Hematopoietic multipotent progenitor cell treated with erythropoietin and hydrocortisone succinate and interleukin-3 and kit ligand, for 8 days (in vitro differentiated cells): Measurements from ENCODE around the gene VPS8.
"Not testable (repeated sequence)": the region's sequence is repeated elsewhere in the genome, so short reads cannot be mapped to it uniquely, and the experiment has no call there.

ENCODE experiments used
- DNase-seq: peaks from one replicate; pipeline ENCODE4 v3.0.0-alpha.2; 2015

The VPS8 gene

GRCh38 chr3:184927796-184928315, 115.9 kb downstream of the VPS8 start:
- no peak for DNase-seq

DNA sequence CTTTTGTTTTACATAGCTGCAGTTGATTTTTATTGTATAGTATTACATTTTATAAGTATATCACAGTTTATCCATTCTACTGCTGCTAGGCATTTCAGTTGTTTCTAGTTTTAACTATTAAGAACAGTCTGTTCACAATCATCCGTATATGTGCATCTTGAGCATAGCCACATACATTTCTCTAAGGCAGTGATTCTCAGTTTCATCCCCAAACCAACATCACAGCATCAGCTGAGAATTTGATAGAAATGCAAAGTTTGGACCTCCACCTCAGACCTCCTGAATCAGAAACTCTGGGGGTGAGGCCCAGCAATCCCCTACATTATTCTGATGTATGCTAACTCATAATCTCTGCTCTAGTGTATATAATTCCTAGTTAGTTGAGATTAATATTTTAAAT, 120.8 kb downstream of the VPS8 start:
- no peak for DNase-seq

GRCh38 chr3:184937611-184938010, 125.6 kb downstream of the VPS8 start:
- DNase-seq, result no peak

- DNase-seq, result no peak
These were observed 129.4 kb downstream of the VPS8 start for GRCh38 chr3:184941408-184941807.

- DNase-seq, result no peak
These were observed 130.8 kb downstream of the VPS8 start for GRCh38 chr3:184942735-184943134.

DNA sequence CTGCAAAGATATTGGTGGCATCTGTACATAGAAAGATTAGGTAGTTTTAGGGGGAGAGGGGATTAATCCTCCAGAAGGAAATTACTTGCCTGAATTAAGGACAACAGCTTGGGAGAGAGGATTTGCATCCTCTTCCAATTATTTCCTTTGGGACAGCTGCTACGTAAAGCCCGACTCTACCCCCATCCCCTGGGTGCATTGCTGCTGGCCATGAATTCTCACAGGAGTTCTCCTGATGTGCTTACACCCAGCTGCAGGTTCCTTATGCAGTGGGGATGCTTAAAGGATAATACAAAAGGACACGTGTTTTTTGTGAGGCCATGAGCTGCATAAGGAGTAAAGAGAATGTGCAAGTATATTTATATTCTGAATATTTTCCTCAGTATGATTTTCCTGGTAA, 132.3 kb downstream of the VPS8 start:
- no peak for DNase-seq

GRCh38 chr3:184945886-184946625, 134.1 kb downstream of the VPS8 start:
- peak; percentile 18 for DNase-seq

DNA sequence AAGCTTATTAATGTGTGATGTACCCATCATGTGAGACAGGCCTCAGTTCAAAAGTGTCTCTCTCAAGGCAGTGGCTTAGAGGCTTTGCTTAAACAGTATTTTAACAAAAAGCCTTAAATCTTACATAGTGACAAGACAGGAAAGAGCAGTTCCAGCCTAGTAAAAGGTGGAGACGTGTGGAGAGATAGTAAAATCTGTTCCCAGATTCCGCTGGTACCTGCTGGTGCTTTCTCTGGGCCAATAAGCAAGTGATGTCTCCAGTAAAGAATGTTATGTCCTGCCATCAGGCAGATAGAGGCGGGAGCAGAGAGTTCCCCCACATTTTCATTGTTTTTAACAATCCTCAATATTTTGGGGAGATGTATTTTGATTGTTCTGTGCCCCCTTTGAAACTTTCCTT, 135.0 kb downstream of the VPS8 start:
- no peak for DNase-seq

DNA sequence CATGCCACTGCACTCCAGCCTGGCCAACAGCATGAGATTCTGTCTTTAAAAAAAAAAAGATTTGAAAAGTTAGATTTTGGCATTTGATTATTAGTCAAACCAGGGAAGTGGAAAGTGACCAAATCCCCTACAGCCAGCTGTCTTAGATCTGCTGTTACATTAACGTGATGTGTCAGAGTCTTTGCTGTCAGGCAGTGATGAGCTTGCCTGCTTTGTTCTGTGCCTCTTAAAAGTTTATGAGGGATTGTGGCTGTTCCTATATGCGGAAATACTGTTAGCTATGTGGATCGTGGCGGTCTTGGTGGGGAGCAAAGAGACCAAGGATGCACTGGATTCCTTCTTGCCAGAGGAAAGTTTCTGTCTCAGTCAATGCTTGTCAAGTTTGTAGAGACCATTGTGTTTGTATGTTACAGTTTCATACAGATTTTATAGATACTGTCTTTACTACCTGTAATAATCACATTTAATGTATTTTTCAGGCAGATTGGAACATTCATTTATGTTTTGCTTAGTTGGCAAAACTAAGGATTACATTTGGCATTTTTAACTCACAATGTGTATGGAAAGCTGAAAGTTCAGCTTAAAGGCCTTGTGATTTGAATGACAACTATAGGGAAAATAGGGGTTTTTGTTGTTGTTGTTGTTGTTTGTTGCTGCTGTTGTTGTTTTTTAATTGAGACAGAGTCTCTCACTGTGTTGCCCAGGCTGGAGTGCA, 137.4 kb downstream of the VPS8 start:
- no peak for DNase-seq

- DNase-seq, result not testable (repeated sequence)
These were observed 138.8 kb downstream of the VPS8 start for GRCh38 chr3:184950816-184951215.

GRCh38 chr3:184952671-184953070, 140.7 kb downstream of the VPS8 start:
- DNase-seq, result no peak

- peak; percentile 88 for DNase-seq
These were observed 141.4 kb downstream of the VPS8 start for GRCh38 chr3:184953401-184953800.

- no peak for DNase-seq
These were observed 142.3 kb downstream of the VPS8 start for GRCh38 chr3:184954251-184954650.

- not testable (repeated sequence) for DNase-seq
These were observed 142.9 kb downstream of the VPS8 start for GRCh38 chr3:184954851-184955250.

DNA sequence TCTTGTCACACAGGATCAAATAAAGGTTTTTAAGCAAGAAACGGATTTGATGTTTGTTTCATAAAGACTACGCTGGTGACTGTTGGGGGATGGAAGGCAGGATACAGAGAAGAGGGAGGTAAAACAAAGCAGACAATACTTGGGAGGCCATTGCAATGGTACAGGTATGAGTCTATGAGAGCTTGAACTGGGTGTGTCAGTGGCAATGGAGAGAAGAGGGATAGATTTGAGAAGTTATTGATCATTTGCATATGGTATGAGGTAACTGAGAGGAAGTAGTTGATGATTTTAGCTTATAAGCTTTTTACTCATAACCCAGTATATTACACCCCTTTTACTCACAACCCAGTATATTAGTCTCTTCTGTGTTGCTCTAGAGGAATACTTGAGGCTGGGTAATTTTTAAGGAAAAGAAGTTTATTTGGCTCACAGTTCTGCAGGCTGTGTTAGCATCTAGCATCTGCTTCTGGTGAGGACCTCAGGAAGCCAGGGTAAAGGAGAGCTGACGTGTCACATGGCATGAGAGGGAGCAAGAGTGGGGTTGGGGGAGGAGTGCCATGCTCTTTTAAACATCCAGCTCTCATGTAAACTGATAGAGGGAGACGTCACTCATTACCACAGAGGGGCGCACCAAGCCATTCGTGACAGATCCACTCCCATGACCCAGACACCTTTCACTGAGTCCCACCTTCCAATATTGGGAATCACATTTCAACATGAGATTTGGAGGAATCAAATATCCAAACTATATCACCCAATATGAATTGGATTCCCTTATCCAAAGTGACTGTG, 153.9 kb downstream of the VPS8 start:
- no peak for DNase-seq

DNA sequence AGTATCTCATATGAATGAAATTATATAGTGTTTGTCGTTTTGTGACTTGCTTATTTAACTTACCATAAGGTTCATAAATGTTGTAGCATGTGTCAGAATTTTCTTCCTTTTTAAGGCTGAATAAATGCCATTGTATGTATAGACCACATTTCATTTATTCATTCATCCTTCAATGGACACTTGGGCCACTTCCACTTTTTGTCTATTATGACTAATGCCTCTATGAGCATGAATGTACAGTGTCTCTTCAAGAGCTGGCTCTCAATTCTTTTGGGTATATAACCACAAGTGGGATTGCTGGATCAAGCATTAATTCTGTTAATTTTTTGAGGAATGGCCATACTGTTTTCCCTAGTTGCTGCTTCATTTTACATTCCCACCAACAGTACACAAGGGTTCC, 156.1 kb downstream of the VPS8 start:
- DNase-seq, result no peak

DNA sequence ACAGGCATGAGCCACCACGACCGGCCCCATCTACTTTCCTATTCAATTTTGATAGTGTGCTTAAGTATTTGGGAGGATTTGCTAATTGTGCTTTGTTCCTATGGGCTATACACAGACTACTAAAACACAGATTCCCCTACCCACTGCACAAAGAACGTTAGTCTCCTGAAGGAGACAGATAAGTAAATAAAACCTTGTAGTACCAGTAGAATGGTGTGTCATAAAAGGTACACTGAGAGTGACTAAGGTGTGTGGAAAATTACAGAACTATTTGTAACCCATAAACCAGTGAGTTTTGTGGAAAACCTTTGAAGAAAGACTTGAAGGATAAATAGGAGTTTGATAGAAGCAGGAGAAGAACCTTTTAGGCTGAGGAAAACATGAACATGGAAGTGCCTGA, 158.2 kb downstream of the VPS8 start:
- no peak for DNase-seq

DNA sequence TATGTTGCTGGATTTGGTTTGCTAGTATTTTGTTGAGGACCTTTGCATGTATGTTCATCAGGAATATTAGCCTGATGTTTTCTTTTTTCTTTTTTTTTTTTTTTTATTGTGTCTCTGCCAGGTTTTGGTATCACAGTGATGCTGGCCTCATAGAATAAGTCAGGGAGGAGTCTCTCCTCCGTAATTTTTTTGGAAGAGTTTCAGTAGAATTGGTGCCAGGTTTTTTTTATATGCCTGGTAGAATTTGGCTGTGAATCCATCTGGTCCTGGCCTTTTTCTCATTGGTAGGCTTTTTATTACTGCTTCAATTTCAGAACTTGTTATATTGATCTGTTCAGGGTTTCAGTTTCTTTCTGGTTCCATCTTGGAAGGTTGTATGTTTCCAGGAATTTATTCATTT, 165.8 kb downstream of the VPS8 start:
- no peak for DNase-seq

- no peak for DNase-seq
These were observed 169.1 kb downstream of the VPS8 start for GRCh38 chr3:184981071-184981470.

- DNase-seq, result no peak
These were observed 170.1 kb downstream of the VPS8 start for GRCh38 chr3:184982076-184982475.

DNA sequence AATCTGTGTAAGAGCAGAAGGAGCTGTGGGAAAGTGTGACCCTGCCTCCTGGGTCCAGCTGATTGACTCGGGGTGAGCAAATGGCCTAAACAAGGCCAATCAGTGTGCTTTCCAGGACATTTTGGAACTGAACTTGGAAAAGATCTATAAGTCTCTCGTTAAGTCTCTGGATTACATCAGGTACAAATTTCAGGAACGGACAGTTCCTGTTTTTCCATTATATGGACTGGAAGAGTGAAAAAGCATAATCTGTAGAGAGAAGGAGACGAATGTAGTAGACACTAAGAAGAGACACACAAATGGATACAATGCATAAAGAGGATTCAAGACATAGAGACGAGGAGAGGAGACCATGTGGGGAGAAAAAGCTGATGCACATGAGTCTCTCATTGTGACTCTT, 173.6 kb downstream of the VPS8 start:
- no peak for DNase-seq

GRCh38 chr3:184986366-184986889, 174.5 kb downstream of the VPS8 start:
- no peak for DNase-seq

DNA sequence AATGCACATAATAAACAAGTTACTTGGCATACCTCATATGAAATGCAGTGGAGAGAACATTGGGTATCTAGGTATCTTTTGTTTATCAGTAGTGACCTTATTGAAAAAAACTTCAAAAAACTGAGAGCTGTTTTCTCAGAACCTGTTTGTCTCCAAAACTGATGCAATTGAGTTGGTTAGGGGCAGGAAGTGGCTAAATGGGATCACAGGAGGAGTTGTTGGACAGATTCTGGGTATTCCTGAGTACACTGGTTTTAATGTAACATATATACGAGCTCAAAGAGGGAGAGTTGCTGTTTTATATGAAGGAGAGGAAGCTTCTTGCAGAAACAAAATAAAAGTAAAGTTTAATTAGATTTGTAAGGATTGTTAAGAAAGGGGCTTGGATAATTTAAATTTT, 181.4 kb downstream of the VPS8 start:
- DNase-seq, result peak; percentile 50
